Muscle layer of colon (tissue), 2 donors: ENCODE results near the gene HYDIN.
"Not testable (repeated sequence)": the region's sequence is repeated elsewhere in the genome, so short reads cannot be mapped to it uniquely, and the experiment has no call there.

Experiments
- H3K27ac ChIP-seq: one replicate; pipeline ENCODE4 v1.7.0; 2013; ENCODE audit warnings: low read depth, mild to moderate bottlenecking, low read length, moderate library complexity
- H3K27me3 ChIP-seq, 2 donors: one replicate each; pipeline ENCODE4 v1.7.0; 2013; ENCODE audit warnings: low read length in 2 of 2, mild to moderate bottlenecking in 2 of 2; ENCODE audit not compliant: insufficient read depth in 2 of 2, control insufficient read depth in 1 of 2
- H3K36me3 ChIP-seq: one replicate; pipeline ENCODE4 v1.7.0; 2013; ENCODE audit warnings: mild to moderate bottlenecking, low read length; ENCODE audit not compliant: insufficient read depth
- H3K4me1 ChIP-seq: one replicate; pipeline ENCODE4 v1.7.0; 2013; ENCODE audit warnings: mild to moderate bottlenecking, low read length; ENCODE audit not compliant: insufficient read depth
- H3K4me3 ChIP-seq, 2 donors: one replicate each; pipeline ENCODE4 v1.7.0; 2013; ENCODE audit warnings: low read length in 2 of 2, low read depth in 1 of 2, mild to moderate bottlenecking in 1 of 2, moderate library complexity in 1 of 2
- H3K9ac ChIP-seq: one replicate; pipeline ENCODE4 v1.7.0; 2013; ENCODE audit warnings: low read length
- H3K9me3 ChIP-seq: one replicate; pipeline ENCODE4 v1.7.0; 2013; ENCODE audit warnings: mild to moderate bottlenecking, low read length
- donor health status: abdominal sarcoma.
- donor health status: Adenocarcinoma of cecum.

The HYDIN gene

GRCh38 chr16:70968332-70968731 lies 262.2 kb downstream of the HYDIN start:
- H3K27ac ChIP-seq, H3K4me1 ChIP-seq, H3K9me3 ChIP-seq, H3K4me3 ChIP-seq, H3K36me3 ChIP-seq, H3K9ac ChIP-seq, H3K27me3 ChIP-seq: not testable (repeated sequence)

- H3K27me3 ChIP-seq, H3K4me1 ChIP-seq, H3K9me3 ChIP-seq, H3K4me3 ChIP-seq, H3K36me3 ChIP-seq, H3K27ac ChIP-seq, H3K9ac ChIP-seq: not testable (repeated sequence)
These were observed 270.4 kb downstream of the HYDIN start for GRCh38 chr16:70960169-70960568.

- H3K9me3 ChIP-seq, H3K36me3 ChIP-seq, H3K27ac ChIP-seq, H3K4me3 ChIP-seq, H3K9ac ChIP-seq, H3K27me3 ChIP-seq, H3K4me1 ChIP-seq: not testable (repeated sequence)
These were observed 275.6 kb downstream of the HYDIN start for GRCh38 chr16:70954922-70955321.

GRCh38 chr16:70953824-70954223 lies 276.7 kb downstream of the HYDIN start:
- H3K9ac ChIP-seq, H3K9me3 ChIP-seq, H3K27ac ChIP-seq, H3K4me3 ChIP-seq, H3K4me1 ChIP-seq, H3K27me3 ChIP-seq, H3K36me3 ChIP-seq: not testable (repeated sequence)

- not testable (repeated sequence) for H3K27ac ChIP-seq, H3K4me3 ChIP-seq, H3K27me3 ChIP-seq, H3K36me3 ChIP-seq, H3K9ac ChIP-seq, H3K4me1 ChIP-seq, H3K9me3 ChIP-seq
These were observed 287.0 kb downstream of the HYDIN start for GRCh38 chr16:70943551-70943950.

GRCh38 chr16:70939690-70940359 lies 290.7 kb downstream of the HYDIN start:
- H3K36me3 ChIP-seq, H3K27ac ChIP-seq, H3K9me3 ChIP-seq, H3K27me3 ChIP-seq, H3K9ac ChIP-seq, H3K4me3 ChIP-seq, H3K4me1 ChIP-seq: not testable (repeated sequence)

GRCh38 chr16:70936781-70937525 lies 293.6 kb downstream of the HYDIN start:
- not testable (repeated sequence) for H3K27me3 ChIP-seq, H3K4me1 ChIP-seq, H3K27ac ChIP-seq, H3K36me3 ChIP-seq, H3K9ac ChIP-seq, H3K4me3 ChIP-seq, H3K9me3 ChIP-seq

GRCh38 chr16:70935325-70935724 lies 295.2 kb downstream of the HYDIN start:
- not testable (repeated sequence) for H3K27me3 ChIP-seq, H3K9me3 ChIP-seq, H3K4me1 ChIP-seq, H3K4me3 ChIP-seq, H3K36me3 ChIP-seq, H3K9ac ChIP-seq, H3K27ac ChIP-seq

- not testable (repeated sequence) for H3K36me3 ChIP-seq, H3K9ac ChIP-seq, H3K4me3 ChIP-seq, H3K27ac ChIP-seq, H3K27me3 ChIP-seq, H3K9me3 ChIP-seq, H3K4me1 ChIP-seq
These were observed 296.8 kb downstream of the HYDIN start for GRCh38 chr16:70933746-70934145.

- H3K27me3 ChIP-seq, H3K9me3 ChIP-seq, H3K36me3 ChIP-seq, H3K9ac ChIP-seq, H3K4me1 ChIP-seq, H3K4me3 ChIP-seq, H3K27ac ChIP-seq: not testable (repeated sequence)
These were observed 299.8 kb downstream of the HYDIN start for GRCh38 chr16:70930757-70931156.

GRCh38 chr16:70922164-70922563 lies 308.4 kb downstream of the HYDIN start:
- H3K4me1 ChIP-seq, H3K9me3 ChIP-seq, H3K9ac ChIP-seq, H3K27ac ChIP-seq, H3K27me3 ChIP-seq, H3K4me3 ChIP-seq, H3K36me3 ChIP-seq: not testable (repeated sequence)

- H3K36me3 ChIP-seq, H3K27me3 ChIP-seq, H3K27ac ChIP-seq, H3K4me1 ChIP-seq, H3K4me3 ChIP-seq, H3K9me3 ChIP-seq, H3K9ac ChIP-seq: not testable (repeated sequence)
These were observed 309.9 kb downstream of the HYDIN start for GRCh38 chr16:70920661-70921060.
